Measurements from ENCODE around the gene EGF. TPM values are rescaled to one million over a fixed set of nuclear protein-coding genes. Genes with fewer than 3 reads are reported as not detected.

Gene EGF
- polyA plus RNA-seq, 1 donor from 2014 or later, result not detected

- TF ChIP-seq CTCF (IDR thresholded peaks at IDR 0.05; ENCODE audit: poor library complexity, severe bottlenecking), result no peak
- TF ChIP-seq EP300 (conservative IDR thresholded peaks at IDR 0.05; ENCODE audit: poor library complexity, severe bottlenecking), result no peak
- TF ChIP-seq TAF1 (IDR thresholded peaks at IDR 0.05; ENCODE audit: low read depth), result no peak
- TF ChIP-seq REST (IDR thresholded peaks at IDR 0.05; ENCODE audit: borderline replicate concordance), result no peak
- no peak for TF ChIP-seq POLR2AphosphoS5 (IDR thresholded peaks at IDR 0.05)
- no peak for TF ChIP-seq RAD21 (conservative IDR thresholded peaks at IDR 0.05)
- TF ChIP-seq EZH2 (IDR thresholded peaks at IDR 0.05; ENCODE audit: borderline replicate concordance, insufficient read depth, low read length, poor library complexity, severe bottlenecking), result no peak
- no peak for TF ChIP-seq MXI1 (conservative IDR thresholded peaks at IDR 0.05; ENCODE audit: poor library complexity, severe bottlenecking)
- TF ChIP-seq SMC3 (conservative IDR thresholded peaks at IDR 0.05; ENCODE audit: poor library complexity), result no peak
Observed at GRCh38 chr4:109890076-109890475, 22.6 kb upstream of the EGF start.

GRCh38 chr4:109902559-109903251 lies 10.0 kb upstream of the EGF start:
- Histone ChIP-seq H3K9me2 (ENCODE audit: insufficient read depth, low read length) (no peaks in the 10 kb centered on the region), H3K4me3 (ENCODE audit: low read length) (no peak overlapping the region), H3F3A (ENCODE audit: insufficient read depth, low read length, poor library complexity, severe bottlenecking) (no peaks in the 10 kb centered on the region), H3K9ac (ENCODE audit: low read length) (no peak overlapping the region), H3K9me3 (ENCODE audit: low read length) (no peaks in the 10 kb centered on the region), H4K20me1 (ENCODE audit: insufficient read depth) (no peaks in the 10 kb centered on the region), H3K4me2 (ENCODE audit: low read length) (no peak overlapping the region), H3K36me3 (ENCODE audit: insufficient read depth, low read length) (no peaks in the 10 kb centered on the region), H3K27me3 (ENCODE audit: insufficient read depth, low read depth, low read length) (no peaks in the 10 kb centered on the region), H2AFZ (ENCODE audit: low read depth, low read length) (no peak overlapping the region), H3K27ac (ENCODE audit: low read length) (no peak overlapping the region), H3K79me2 (replicated peaks; ENCODE audit: insufficient read depth, low read length) (no peaks in the 10 kb centered on the region)
- TF ChIP-seq RAD21 (conservative IDR thresholded peaks at IDR 0.05) (no peak), REST (IDR thresholded peaks at IDR 0.05; ENCODE audit: borderline replicate concordance) (no peak), SMC3 (conservative IDR thresholded peaks at IDR 0.05; ENCODE audit: poor library complexity) (no peak), EZH2 (IDR thresholded peaks at IDR 0.05; ENCODE audit: borderline replicate concordance, insufficient read depth, low read length, poor library complexity, severe bottlenecking) (no peak), MXI1 (conservative IDR thresholded peaks at IDR 0.05; ENCODE audit: poor library complexity, severe bottlenecking) (no peak), EP300 (conservative IDR thresholded peaks at IDR 0.05; ENCODE audit: poor library complexity, severe bottlenecking) (no peak), TAF1 (IDR thresholded peaks at IDR 0.05; ENCODE audit: low read depth) (no peak), POLR2AphosphoS5 (IDR thresholded peaks at IDR 0.05) (no peak), CTCF (IDR thresholded peaks at IDR 0.05; ENCODE audit: poor library complexity, severe bottlenecking) (no peak)

More at GRCh38 chr4:109890076-109890475, 22.6 kb upstream of the EGF start:
- Histone ChIP-seq H3K4me2 (ENCODE audit: low read length) (no peak overlapping the region), H3K27me3 (ENCODE audit: insufficient read depth, low read depth, low read length) (no peaks in the 10 kb centered on the region), H3K9ac (ENCODE audit: low read length) (no peak overlapping the region), H3K4me3 (ENCODE audit: low read length) (no peak overlapping the region), H3K9me3 (ENCODE audit: low read length) (no peaks in the 10 kb centered on the region), H3K36me3 (ENCODE audit: insufficient read depth, low read length) (no peaks in the 10 kb centered on the region), H2AFZ (ENCODE audit: low read depth, low read length) (no peak overlapping the region), H3K27ac (ENCODE audit: low read length) (no peak overlapping the region), H3K79me2 (replicated peaks; ENCODE audit: insufficient read depth, low read length) (no peaks in the 10 kb centered on the region), H3K9me2 (ENCODE audit: insufficient read depth, low read length) (no peaks in the 10 kb centered on the region), H4K20me1 (ENCODE audit: insufficient read depth) (no peaks in the 10 kb centered on the region), H3F3A (ENCODE audit: insufficient read depth, low read length, poor library complexity, severe bottlenecking) (no peaks in the 10 kb centered on the region)
